H1 (cell line): Measurements from ENCODE around the gene HORMAD2. TPM values are rescaled to one million over a fixed set of nuclear protein-coding genes. Genes with fewer than 3 reads are reported as not detected.

Experiments
- CBX8 ChIP-seq: fragments of 300-800, 300-1000 bp; sonication (generic); IDR thresholded peaks from 2 replicates; pipeline ENCODE4 v1.7.1; 2016; ENCODE audit warnings: low read depth, low read length, borderline replicate concordance
- KDM1A ChIP-seq: fragments of 200-600, 300-600 bp; sonication (generic); IDR thresholded peaks from 2 replicates; pipeline ENCODE4 v1.7.1; 2016; ENCODE audit warnings: mild to moderate bottlenecking, low read length, borderline replicate concordance
- ZNF274 ChIP-seq: IDR thresholded peaks from 2 replicates; pipeline ENCODE4 v1.7.0; 2012; ENCODE audit warnings: low read length, borderline replicate concordance; ENCODE audit errors: extremely low read depth
- polyA plus RNA-seq, 7 experiments: library from polyadenylated mRNA; depleted of rRNA in 3 of 7; stranded (reverse) in 5 of 7; unstranded in 2 of 7; fragments of >200 nt in 5 of 7; fragments of 200-250 nt in 2 of 7; gene quantifications; 1 replicate in 5 of 7; 2 replicates in 1 of 7; 4 replicates in 1 of 7; pipeline versions ENCODE4 v1.2.1 to v1.2.3, GENCODE V29; 2011 to 2013; ENCODE audit warnings: missing spikeins in 2 of 7, mixed read lengths in 2 of 7
- total RNA-seq: library from RNA; stranded (reverse); fragmentation: NEBNext Ultra II Directional; extraction: Animal tissue kit (Norgen Biotek cat#: 25700); gene quantifications from 2 replicates; pipeline ENCODE4 v1.2.1, GENCODE V29; 2021

The HORMAD2 gene
- total and polyA plus RNA-seq, 2 of the 8 experiments (the other 6 are each of a cell fraction or from before 2014, with no cell fraction given): 0.03 TPM; not detected in 1

DNA sequence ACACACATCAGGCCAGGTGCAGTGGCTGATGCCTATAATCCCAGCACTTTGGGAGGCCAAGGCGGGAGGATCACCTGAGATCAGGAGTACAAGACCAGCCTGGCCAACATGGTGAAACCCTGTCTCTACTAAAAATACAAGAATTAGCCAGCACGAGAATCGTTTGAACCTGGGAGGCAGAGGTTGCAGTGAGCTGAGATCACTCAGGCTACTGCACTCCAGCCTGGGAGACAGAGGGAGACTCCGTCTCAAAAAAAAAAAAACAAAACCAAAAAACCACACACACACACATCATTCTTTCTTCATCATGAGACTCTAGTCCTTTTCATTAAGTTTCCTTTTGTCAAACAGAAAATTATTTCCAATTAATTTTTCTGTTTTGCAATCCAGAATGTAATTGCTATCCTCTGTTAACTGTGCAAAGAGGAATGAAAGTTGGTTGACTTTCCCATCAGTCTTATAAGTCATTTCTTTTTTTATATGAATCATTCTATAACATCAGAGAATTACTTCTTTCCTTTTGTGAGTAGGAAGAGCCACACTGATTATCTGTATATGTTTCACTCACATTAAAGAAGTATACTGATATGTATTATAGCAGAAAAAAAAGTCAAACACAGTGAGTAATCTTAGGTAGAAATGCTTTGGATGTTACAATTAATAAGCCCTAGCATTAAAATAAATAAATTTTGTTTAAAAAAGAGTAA lies 52.2 kb downstream of the HORMAD2 start (continued):
- no peak for TF ChIP-seq CBX8
- TF ChIP-seq ZNF274: no peak
- no peak for TF ChIP-seq KDM1A
